Esophagus mucosa (tissue), 1 donor: ENCODE data around the gene NAP1L5. TPM values are rescaled to one million over a fixed set of nuclear protein-coding genes. Genes with fewer than 3 reads are reported as not detected.

Source experiments
- ATAC-seq: fragments of 200-7000 bp; cut with Tn5 transposase; one replicate; pipeline ENCODE4 v1.9.1; 2020
- total RNA-seq: library from RNA; stranded (reverse); gene quantifications from one replicate; pipeline ENCODE4 v1.2.4, GENCODE V29; 2023
- donor health status: DM: yes; HTN: yes; CAD: no.

NAP1L5 gene
- total RNA-seq, 1 donor from 2014 or later, result 1.0 TPM

GRCh38 chr4:88722276-88722780, 24.7 kb upstream of the NAP1L5 start:
- no peak for ATAC-seq

- no peak for ATAC-seq
Measured at GRCh38 chr4:88720451-88721428, 23.1 kb upstream of the NAP1L5 start.

- no peak for ATAC-seq
Measured at GRCh38 chr4:88719381-88719780, 21.8 kb upstream of the NAP1L5 start.

GRCh38 chr4:88718098-88718497, 20.5 kb upstream of the NAP1L5 start:
- no peak for ATAC-seq

GRCh38 chr4:88713782-88714181, 16.2 kb upstream of the NAP1L5 start:
- no peak for ATAC-seq

GRCh38 chr4:88709989-88710388, 12.4 kb upstream of the NAP1L5 start:
- ATAC-seq, result no peak

GRCh38 chr4:88706574-88706973, 8.9 kb upstream of the NAP1L5 start:
- no peak for ATAC-seq

GRCh38 chr4:88705805-88706492, 8.3 kb upstream of the NAP1L5 start:
- no peak for ATAC-seq

- ATAC-seq, result no peak
Measured at GRCh38 chr4:88705223-88705622, 7.6 kb upstream of the NAP1L5 start.

GRCh38 chr4:88702782-88703181, 5.2 kb upstream of the NAP1L5 start:
- ATAC-seq, result no peak

- peak; percentile 13 for ATAC-seq
Measured at GRCh38 chr4:88698519-88698918, 890 bp upstream of the NAP1L5 start.

GRCh38 chr4:88697141-88697540, 488 bp downstream of the NAP1L5 start:
- ATAC-seq, result peak; percentile 32

GRCh38 chr4:88696630-88697029, 999 bp downstream of the NAP1L5 start:
- no peak for ATAC-seq

GRCh38 chr4:88693792-88694191, 3.8 kb downstream of the NAP1L5 start:
- ATAC-seq, result no peak

- no peak for ATAC-seq
Measured at GRCh38 chr4:88690355-88690754, 7.3 kb downstream of the NAP1L5 start.

GRCh38 chr4:88681209-88681608, 16.4 kb downstream of the NAP1L5 start:
- ATAC-seq, result no peak

- no peak for ATAC-seq
Measured at GRCh38 chr4:88675543-88675942, 22.1 kb downstream of the NAP1L5 start.

- no peak for ATAC-seq
Measured at GRCh38 chr4:88674979-88675378, 22.6 kb downstream of the NAP1L5 start.

GRCh38 chr4:88674565-88674964, 23.1 kb downstream of the NAP1L5 start:
- no peak for ATAC-seq

- ATAC-seq, result no peak
Measured at GRCh38 chr4:88673886-88674285, 23.7 kb downstream of the NAP1L5 start.

- no peak for ATAC-seq
Measured at GRCh38 chr4:88672987-88673386, 24.6 kb downstream of the NAP1L5 start.

GRCh38 chr4:88661739-88662138, 35.9 kb downstream of the NAP1L5 start:
- ATAC-seq, result no peak

GRCh38 chr4:88660446-88661294, 37.0 kb downstream of the NAP1L5 start:
- no peak for ATAC-seq
